ENCODE measurements around the gene CHRNE.

GRCh38 chr17:4870855-4871254 is 32.0 kb downstream of the CHRNE start:
- TF ChIP-seq GATA2 (IDR thresholded peaks at IDR 0.05; ENCODE audit: low read depth, low read length) (no peak), GATA3 (IDR thresholded peaks at IDR 0.05; ENCODE audit: low read depth, low read length) (no peak)
